NCI-H526 treated with DMSO at 0.1 percent for 48 hours (cell line): Measurements from ENCODE around the gene ATXN2.
"Not testable (repeated sequence)": the region's sequence is repeated elsewhere in the genome, so short reads cannot be mapped to it uniquely, and the experiment has no call there.

Source experiments
- DNase-seq: peaks from one replicate; lab custom pipeline; 2025; lab: John Stamatoyannopoulos, UW

The ATXN2 gene

DNA sequence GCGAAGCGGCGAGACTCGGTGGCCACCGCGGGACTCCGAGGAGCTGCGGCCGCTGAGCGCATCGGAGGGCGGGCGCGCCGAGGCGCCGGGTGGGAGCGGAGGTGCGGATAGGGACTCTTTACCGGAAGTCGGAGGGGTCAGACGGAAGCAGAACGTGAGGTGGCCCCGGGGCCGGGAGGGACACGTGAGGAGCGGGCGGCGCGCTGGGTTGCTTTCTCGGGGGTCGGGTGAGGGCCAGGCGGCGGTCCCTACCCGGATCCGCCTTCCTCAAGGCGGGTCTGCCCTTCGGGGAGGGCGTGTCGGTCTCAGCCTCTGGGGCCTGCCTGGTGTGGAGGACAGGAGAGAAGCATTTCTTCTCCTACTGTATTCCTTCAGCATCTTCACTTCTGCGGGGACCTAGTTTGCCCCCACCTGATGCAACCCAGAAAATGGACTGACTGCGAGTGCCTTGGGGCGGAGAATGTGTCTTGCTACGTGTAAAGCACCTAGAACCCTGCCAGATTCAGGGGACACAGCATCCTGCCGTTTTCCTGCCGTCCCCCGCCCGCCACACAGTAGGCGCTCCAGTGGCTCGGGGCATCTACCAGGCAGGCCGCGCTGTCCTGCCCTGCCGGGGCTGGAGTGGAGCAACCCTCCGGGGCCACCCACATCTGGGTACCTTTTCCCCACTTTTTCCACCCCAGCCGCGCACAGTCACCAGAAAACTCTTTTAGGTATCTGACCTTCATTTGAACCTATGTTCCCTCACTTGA lies 514 bp upstream of the ATXN2 start:
- DNase-seq = peak; percentile 91

GRCh38 chr12:111597831-111598636 lies 1.1 kb downstream of the ATXN2 start:
- peak; percentile 29 for DNase-seq

DNA sequence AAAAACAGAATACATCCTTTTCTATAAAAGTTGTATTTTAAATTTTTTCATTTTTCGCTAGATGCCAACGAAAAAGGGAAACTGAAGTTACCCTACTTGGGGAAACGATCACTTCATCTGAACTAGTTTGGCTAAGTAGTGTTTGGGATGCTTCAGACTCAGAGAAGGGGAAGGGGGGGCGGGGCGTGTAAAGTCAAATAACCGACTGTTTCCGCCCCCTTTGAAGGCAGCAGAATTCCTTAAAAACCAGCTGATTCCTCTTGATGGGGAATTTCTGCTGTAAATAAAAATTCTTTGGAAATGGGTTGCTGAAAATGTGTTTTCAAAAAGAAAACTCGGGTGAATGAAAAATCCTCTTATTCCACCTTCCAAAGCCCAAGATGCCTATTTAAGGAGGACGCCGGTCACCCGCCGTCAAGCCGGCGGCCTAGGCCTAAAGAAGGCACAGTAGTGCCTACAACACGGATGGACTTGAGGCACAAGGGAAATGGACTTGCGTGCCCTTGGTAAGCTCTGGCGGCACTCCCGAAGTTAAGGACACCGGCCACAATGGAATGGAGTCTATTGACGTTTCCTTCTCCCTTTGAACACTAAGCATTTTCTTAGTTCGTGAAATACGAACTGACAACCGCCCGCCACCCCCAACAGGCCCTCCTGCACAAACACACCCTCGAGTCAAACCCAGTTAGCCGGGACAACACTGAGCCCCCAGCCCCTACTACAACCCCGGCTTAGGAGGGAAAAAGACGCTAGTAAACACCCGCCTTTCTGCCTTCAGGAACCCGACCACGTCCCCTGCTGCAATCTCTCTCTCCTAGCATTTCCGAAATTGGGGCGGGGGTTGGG lies 1.9 kb downstream of the ATXN2 start:
- peak; percentile 72 for DNase-seq

DNA sequence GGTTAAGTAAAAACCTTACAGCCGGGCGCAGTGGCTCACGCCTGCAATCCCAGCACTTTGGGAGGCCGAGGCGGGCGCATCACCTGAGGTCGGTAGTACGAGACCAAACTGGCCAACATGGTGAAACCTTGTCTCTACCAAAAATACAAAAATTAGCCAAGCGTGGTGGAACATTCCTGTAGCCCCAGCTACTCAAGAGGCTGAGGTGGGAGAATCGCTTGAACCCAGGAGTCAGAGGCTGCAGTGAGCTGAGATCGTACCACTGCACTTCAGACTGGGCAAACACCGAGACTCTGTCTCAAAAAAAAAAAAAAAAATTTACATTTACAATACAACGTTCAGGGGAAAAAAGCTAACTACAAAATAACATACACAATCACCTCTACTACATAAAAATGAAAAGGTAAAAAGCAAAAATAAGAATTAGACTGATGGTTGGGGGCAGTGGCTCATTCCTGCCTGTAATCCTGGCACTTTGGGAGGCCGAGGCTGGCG lies 3.7 kb downstream of the ATXN2 start:
- not testable (repeated sequence) for DNase-seq

DNA sequence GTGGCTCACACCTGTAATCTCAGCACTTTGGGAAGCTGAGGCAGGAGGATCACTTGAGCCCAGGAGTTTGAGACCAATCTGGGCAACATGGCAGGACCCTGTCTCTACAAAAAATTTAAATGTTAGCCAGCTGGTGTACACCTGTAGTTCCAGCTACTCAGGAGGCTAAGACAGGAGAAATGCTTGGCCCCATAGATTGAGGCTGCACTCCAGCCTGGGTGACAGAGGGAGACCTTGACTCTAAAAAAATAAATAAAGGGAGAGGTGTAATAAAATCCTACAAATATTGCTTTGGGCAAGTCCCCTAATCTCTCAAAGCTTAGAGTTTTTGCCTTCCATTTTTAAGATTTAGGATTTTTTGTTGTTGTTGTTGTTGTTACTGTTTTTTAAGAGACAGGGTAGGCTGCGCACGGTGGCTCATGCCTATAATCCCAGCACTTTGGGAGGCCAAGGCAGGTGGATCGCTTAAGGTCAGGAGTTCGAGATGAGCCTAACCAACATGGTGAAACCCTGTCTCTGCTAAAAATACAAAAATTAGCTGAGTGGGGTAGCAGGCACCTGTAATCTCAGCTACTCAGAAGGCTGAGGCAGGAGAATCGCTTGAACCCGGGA lies 7.6 kb downstream of the ATXN2 start:
- DNase-seq = not testable (repeated sequence)

GRCh38 chr12:111590552-111590951 lies 8.6 kb downstream of the ATXN2 start:
- DNase-seq = no peak

GRCh38 chr12:111589601-111590000 lies 9.5 kb downstream of the ATXN2 start:
- DNase-seq = no peak

DNA sequence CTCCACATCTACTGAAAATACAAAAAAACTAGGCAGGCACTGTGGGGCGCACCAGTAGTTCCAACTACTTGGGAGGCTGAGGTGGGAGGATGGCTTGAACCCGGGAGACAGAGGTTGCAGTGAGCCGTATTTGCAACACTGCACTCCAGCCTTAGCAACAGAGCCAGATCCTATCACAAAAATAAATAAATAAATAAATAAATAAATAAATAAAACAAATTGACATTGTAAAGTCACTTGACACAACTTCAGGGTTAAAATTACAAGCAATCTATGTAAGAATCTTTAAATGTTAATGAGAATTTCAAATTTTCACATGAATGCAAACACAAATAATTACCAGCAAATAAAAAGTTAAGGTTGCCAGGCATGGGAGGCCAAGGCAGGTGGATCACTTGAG lies 11.1 kb downstream of the ATXN2 start:
- DNase-seq = no peak

DNA sequence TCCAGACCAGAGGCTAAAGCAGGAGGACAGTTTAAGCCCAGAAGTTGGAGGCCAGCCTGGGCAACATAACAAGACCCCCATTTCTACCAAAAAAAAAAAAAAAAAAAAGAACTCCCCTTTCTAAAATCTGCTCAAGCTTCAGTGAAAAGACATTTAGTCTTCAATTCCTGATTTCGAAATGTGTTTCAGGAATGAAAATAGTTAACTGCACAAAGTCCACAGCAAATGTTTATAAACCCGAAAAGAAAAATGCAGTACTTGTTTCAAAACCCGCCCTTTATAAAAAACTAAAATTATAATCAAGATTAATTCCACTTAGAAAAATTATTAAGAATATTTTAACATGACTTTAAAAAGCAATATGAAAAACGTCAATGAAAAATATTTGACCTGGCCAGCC lies 12.1 kb downstream of the ATXN2 start:
- no peak for DNase-seq

DNA sequence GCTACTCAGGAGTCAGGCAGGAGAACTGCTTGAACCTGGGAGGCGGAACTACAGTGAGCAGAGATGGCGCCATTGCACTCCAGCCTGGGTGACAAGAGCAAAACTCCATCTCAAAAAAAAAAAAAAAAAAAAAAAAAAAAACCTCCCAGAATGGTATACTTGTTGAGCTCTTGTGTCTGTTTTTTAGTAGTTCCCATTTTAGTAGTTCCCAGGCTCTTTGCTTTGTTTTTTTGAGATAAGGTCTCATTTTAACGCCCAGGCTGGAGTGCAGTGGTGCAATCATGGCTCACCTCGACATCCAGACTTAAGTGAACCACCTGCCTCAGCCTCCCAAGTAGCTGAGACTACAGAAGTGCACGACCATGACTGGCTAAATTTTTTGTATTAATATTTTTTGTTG lies 13.4 kb downstream of the ATXN2 start:
- no peak for DNase-seq

DNA sequence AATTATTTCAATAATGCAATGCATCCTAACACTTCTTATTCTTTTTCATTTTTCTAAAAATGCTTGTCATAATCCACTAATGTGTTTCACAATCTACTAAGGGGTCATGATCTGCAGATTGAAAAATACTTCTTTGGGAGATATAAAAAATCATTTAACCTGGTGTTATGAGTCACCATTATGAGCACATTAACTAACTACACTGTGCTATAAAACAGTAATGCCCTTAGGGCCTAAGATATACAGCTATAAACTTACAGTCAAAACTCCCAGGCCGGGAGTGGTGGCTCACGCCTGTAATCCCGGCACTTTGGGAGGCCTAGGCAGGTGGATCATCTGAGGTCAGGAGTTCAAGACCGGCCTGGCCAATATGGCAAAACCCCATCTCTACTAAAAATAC lies 14.2 kb downstream of the ATXN2 start:
- no peak for DNase-seq

- DNase-seq = not testable (repeated sequence)
Measured at GRCh38 chr12:111583506-111583905, 15.6 kb downstream of the ATXN2 start.

DNA sequence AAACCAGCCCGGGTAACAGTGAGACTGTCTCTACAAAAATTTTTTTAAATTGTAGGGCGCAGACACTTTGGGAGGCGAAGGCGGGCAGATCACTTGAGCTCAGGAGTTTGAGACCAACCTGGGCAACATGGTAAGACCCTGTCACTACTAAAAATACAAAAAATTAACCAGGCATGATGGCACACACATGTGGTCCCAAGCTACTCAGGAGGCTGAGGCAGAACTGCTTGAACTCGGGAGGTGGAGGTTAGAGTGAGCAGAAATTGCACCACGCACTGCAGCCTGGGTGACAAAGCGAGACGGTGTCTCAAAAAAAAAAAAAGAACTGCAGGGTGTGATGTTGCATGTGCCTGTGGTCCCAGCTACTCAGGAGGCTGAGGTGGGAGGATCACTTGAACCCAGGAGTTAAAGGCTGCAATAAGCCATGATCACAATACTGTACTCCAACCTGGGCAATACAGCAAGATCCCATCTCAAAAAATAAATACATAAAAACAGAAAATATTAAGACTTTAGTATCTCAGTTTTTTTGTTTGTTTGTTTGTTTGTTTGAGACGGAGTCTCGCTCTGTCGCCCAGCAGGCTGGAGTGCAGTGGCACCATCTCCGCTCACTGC lies 16.9 kb downstream of the ATXN2 start:
- no peak for DNase-seq

- DNase-seq = no peak
Measured at GRCh38 chr12:111581434-111582132, 17.5 kb downstream of the ATXN2 start.

DNA sequence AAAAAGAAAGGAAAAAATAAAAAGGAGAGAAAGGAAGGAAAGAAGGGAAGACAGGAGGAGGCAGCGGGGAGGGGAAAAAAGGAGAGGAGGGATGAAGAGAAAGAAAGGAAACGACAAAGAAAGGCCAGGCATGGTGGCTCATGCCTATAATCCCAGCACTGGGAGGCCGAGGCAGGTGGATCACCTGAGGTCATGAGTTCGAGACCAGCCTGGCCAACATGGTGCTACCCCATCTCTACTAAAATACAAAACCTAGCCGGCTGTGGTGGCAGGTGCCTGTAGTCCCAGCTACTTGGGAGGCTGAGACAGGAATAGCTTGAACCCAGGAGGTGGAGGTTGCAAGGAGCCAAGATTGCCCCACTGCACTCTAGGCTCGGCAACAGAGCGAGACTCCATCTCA lies 18.4 kb downstream of the ATXN2 start:
- DNase-seq = no peak

GRCh38 chr12:111580119-111580425 lies 19.0 kb downstream of the ATXN2 start:
- no peak for DNase-seq

DNA sequence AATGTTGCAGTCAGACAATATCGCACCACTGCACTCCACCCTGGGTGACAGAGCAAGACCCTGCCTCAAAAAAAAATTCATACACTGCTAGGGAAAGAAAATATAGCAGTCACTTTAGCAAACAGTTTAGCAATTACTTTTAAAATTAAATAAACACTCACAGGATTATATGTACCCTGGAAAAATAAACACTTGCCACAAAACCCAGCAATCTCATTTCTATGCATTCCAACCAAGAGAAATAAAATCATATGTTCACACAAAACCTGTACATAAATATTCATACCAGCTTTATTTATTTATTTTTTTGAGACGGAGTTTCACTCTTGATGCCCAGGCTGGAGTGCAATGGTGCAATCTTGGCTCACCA lies 20.2 kb downstream of the ATXN2 start:
- no peak for DNase-seq

- DNase-seq = no peak
Measured at GRCh38 chr12:111578276-111578970, 20.7 kb downstream of the ATXN2 start.

GRCh38 chr12:111574797-111575443 lies 24.2 kb downstream of the ATXN2 start:
- DNase-seq = no peak

GRCh38 chr12:111573476-111573875 lies 25.6 kb downstream of the ATXN2 start:
- DNase-seq = no peak
